ENCODE measurements around the gene MED15.
"Not testable (repeated sequence)": the region's sequence is repeated elsewhere in the genome, so short reads cannot be mapped to it uniquely, and the experiment has no call there.

The MED15 gene

GRCh38 chr22:20495861-20496681 lies 11.3 kb upstream of the MED15 start:
- H3K9me3 Mint-ChIP-seq = no peaks in the 10 kb centered on the region
- DNase-seq = peak; percentile 94
- peak; percentile 98 for ATAC-seq
- peak overlapping the region; percentile 6 to 7 for H3K27ac Mint-ChIP-seq
- peaks cover 28% of the 10 kb centered on the region for H3K4me1 Mint-ChIP-seq
- no peaks in the 10 kb centered on the region for H3K27me3 Mint-ChIP-seq
- peak overlapping the region; percentile 93 for H3K4me3 Mint-ChIP-seq

GRCh38 chr22:20497426-20497825 lies 10.0 kb upstream of the MED15 start:
- Mint-ChIP-seq H3K4me3 (no peak overlapping the region), H3K4me1 (peaks cover 15% of the 10 kb centered on the region), H3K9me3 (no peaks in the 10 kb centered on the region), H3K27ac (no peak overlapping the region), H3K27me3 (no peaks in the 10 kb centered on the region)
- ATAC-seq (no peak), DNase-seq (no peak)

- H3K4me1 Mint-ChIP-seq = peaks cover 7% of the 10 kb centered on the region
- no peak overlapping the region for H3K4me3 Mint-ChIP-seq
These were observed 8.5 kb upstream of the MED15 start for GRCh38 chr22:20498913-20499312.

GRCh38 chr22:20499769-20500168 lies 7.6 kb upstream of the MED15 start:
- ATAC-seq (no peak), DNase-seq (no peak)
- H3K27ac Mint-ChIP-seq = no peak overlapping the region
- H3K9me3 Mint-ChIP-seq = no peaks in the 10 kb centered on the region
- peaks cover under 1% of the 10 kb centered on the region for H3K4me1 Mint-ChIP-seq
- no peaks in the 10 kb centered on the region for H3K27me3 Mint-ChIP-seq
- H3K4me3 Mint-ChIP-seq = no peak overlapping the region

More at GRCh38 chr22:20498913-20499312, 8.5 kb upstream of the MED15 start:
- no peaks in the 10 kb centered on the region for H3K27me3 Mint-ChIP-seq
- ATAC-seq (no peak), DNase-seq (no peak)
- H3K27ac Mint-ChIP-seq = no peak overlapping the region
- H3K9me3 Mint-ChIP-seq = no peaks in the 10 kb centered on the region

GRCh38 chr22:20503816-20504215 lies 3.6 kb upstream of the MED15 start:
- DNase-seq (no peak), ATAC-seq (no peak)

GRCh38 chr22:20504293-20504922 lies 3.0 kb upstream of the MED15 start:
- H3K4me3 Mint-ChIP-seq, DNase-seq, H3K27ac Mint-ChIP-seq, ATAC-seq, H3K9me3 Mint-ChIP-seq, H3K27me3 Mint-ChIP-seq: not testable (repeated sequence)
- H3K4me1 Mint-ChIP-seq = peaks cover 28% of the 10 kb centered on the region

More at GRCh38 chr22:20503816-20504215, 3.6 kb upstream of the MED15 start:
- no peak overlapping the region for H3K4me3 Mint-ChIP-seq
- H3K27ac Mint-ChIP-seq = no peak overlapping the region
- no peaks in the 10 kb centered on the region for H3K27me3 Mint-ChIP-seq
- no peaks in the 10 kb centered on the region for H3K9me3 Mint-ChIP-seq
- peaks cover 22% of the 10 kb centered on the region for H3K4me1 Mint-ChIP-seq

- ATAC-seq (no peak), DNase-seq (no peak)
- Mint-ChIP-seq H3K27ac (peak overlapping the region; percentile 97 to 100), H3K4me3 (peak overlapping the region; percentile 93 to 95), H3K27me3 (no peaks in the 10 kb centered on the region), H3K9me3 (no peaks in the 10 kb centered on the region), H3K4me1 (peaks cover 51% of the 10 kb centered on the region)
These were observed 712 bp upstream of the MED15 start for GRCh38 chr22:20506543-20507252.

- H3K27ac Mint-ChIP-seq = peak overlapping the region; percentile 97 to 100
These were observed 801 bp downstream of the MED15 start for GRCh38 chr22:20508067-20508755.

GRCh38 chr22:20508815-20509271 lies 1.4 kb downstream of the MED15 start:
- peak overlapping the region; percentile 93 to 95 for H3K4me3 Mint-ChIP-seq
- peaks cover 71% of the 10 kb centered on the region for H3K4me1 Mint-ChIP-seq
- DNase-seq (no peak), ATAC-seq (no peak)
- H3K27me3 Mint-ChIP-seq = no peaks in the 10 kb centered on the region
- H3K9me3 Mint-ChIP-seq = no peaks in the 10 kb centered on the region
- H3K27ac Mint-ChIP-seq = peak overlapping the region; percentile 97 to 100

More at GRCh38 chr22:20508067-20508755, 801 bp downstream of the MED15 start:
- ATAC-seq, H3K27me3 Mint-ChIP-seq, DNase-seq, H3K9me3 Mint-ChIP-seq: not testable (repeated sequence)
- peaks cover 65% of the 10 kb centered on the region for H3K4me1 Mint-ChIP-seq
- peak overlapping the region; percentile 93 to 95 for H3K4me3 Mint-ChIP-seq

- ATAC-seq (peak; percentile 61), DNase-seq (peak in 1 of 2 donors; percentile 44)
- Mint-ChIP-seq H3K27me3 (no peaks in the 10 kb centered on the region), H3K4me3 (peak overlapping the region; percentile 93 to 95), H3K9me3 (no peaks in the 10 kb centered on the region), H3K4me1 (peaks cover 78% of the 10 kb centered on the region), H3K27ac (peak overlapping the region; percentile 66 to 97)
These were observed 2.1 kb downstream of the MED15 start for GRCh38 chr22:20509344-20510047.

- no peak for ATAC-seq
- H3K27ac Mint-ChIP-seq = no peak overlapping the region
- no peaks in the 10 kb centered on the region for H3K27me3 Mint-ChIP-seq
- H3K9me3 Mint-ChIP-seq = no peaks in the 10 kb centered on the region
- H3K4me3 Mint-ChIP-seq = peak overlapping the region in 1 of 2 donors; percentile 50
- no peak for DNase-seq
- H3K4me1 Mint-ChIP-seq = peaks cover 87% of the 10 kb centered on the region
These were observed 3.6 kb downstream of the MED15 start for GRCh38 chr22:20510811-20511577.

- no peaks in the 10 kb centered on the region for H3K27me3 Mint-ChIP-seq
- ATAC-seq (no peak), DNase-seq (no peak)
- peak overlapping the region in 1 of 2 donors; percentile 25 for H3K4me3 Mint-ChIP-seq
- H3K9me3 Mint-ChIP-seq = no peaks in the 10 kb centered on the region
- peaks cover 90% of the 10 kb centered on the region for H3K4me1 Mint-ChIP-seq
- peak overlapping the region in 1 of 2 donors; percentile 87 for H3K27ac Mint-ChIP-seq
These were observed 4.3 kb downstream of the MED15 start for GRCh38 chr22:20511578-20512229.

GRCh38 chr22:20514658-20515406 lies 7.4 kb downstream of the MED15 start:
- Mint-ChIP-seq H3K9me3 (no peaks in the 10 kb centered on the region), H3K27me3 (no peaks in the 10 kb centered on the region), H3K4me3 (no peak overlapping the region), H3K27ac (peak overlapping the region in 1 of 2 donors; percentile 14), H3K4me1 (peaks cover 92% of the 10 kb centered on the region)
- no peak for ATAC-seq
- no peak for DNase-seq
